Measurements from ENCODE around the gene SNRPA. TPM values are rescaled to one million over a fixed set of nuclear protein-coding genes. Genes with fewer than 3 reads are reported as not detected.

The SNRPA gene
- total RNA-seq, 1 donor from 2014 or later, result 126 TPM

DNA sequence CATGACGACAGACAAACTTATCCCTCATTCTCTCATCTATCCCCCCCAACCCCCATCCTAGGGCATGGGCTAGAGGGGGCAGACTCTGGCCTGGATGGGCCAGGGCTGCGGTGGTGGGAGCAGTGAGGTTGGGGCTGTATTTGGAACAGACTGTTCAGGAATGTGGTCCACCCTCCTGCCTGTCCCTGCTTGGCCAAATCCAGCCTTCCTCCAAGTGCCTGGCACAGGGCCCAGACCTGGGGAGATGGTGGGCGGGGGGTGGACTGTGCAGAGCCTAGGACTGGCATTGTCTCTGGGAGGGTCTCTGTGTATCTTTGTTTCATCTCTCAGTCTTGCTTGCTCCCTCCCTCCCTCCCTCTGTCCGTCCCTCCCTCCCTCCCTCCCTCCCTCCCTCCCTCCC is 62.2 kb downstream of the SNRPA start:
- H3K4me3 Mint-ChIP-seq (ENCODE audit: low read depth), result no peak overlapping the region
- no peak overlapping the region for H3K27ac Mint-ChIP-seq
- H3K27me3 Mint-ChIP-seq, result peaks cover 43% of the 10 kb centered on the region
- no peaks in the 10 kb centered on the region for H3K9me3 Mint-ChIP-seq (ENCODE audit: low read depth)
- TF ChIP-seq, protein P1, sequence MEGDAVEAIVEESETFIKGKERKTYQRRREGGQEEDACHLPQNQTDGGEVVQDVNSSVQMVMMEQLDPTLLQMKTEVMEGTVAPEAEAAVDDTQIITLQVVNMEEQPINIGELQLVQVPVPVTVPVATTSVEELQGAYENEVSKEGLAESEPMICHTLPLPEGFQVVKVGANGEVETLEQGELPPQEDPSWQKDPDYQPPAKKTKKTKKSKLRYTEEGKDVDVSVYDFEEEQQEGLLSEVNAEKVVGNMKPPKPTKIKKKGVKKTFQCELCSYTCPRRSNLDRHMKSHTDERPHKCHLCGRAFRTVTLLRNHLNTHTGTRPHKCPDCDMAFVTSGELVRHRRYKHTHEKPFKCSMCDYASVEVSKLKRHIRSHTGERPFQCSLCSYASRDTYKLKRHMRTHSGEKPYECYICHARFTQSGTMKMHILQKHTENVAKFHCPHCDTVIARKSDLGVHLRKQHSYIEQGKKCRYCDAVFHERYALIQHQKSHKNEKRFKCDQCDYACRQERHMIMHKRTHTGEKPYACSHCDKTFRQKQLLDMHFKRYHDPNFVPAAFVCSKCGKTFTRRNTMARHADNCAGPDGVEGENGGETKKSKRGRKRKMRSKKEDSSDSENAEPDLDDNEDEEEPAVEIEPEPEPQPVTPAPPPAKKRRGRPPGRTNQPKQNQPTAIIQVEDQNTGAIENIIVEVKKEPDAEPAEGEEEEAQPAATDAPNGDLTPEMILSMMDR (IDR thresholded peaks at IDR 0.05; ENCODE audit: unreplicated experiment), result no peak
- no peak for DNase-seq (ENCODE audit: low spot score, unreplicated experiment)
- peaks cover 19% of the 10 kb centered on the region for H3K4me1 Mint-ChIP-seq (ENCODE audit: low read depth)
- H3K36me3 Mint-ChIP-seq (ENCODE audit: insufficient read depth), result no peaks in the 10 kb centered on the region

Other genes starting within 250 kb of the SNRPA start
- 102 and 114 TPM in 2 replicates for gene SHKBP1, start 174.3 kb upstream of the SNRPA start, total RNA-seq
- gene LTBP4, start 149.8 kb upstream of the SNRPA start, total RNA-seq, result 25.4 TPM in 2 replicates
- gene NUMBL, start 60.6 kb upstream of the SNRPA start, total RNA-seq, result 14.6 and 20.9 TPM in 2 replicates
- 55.8 and 58.6 TPM in 2 replicates for gene COQ8B, start 34.3 kb upstream of the SNRPA start, total RNA-seq
- 20.1 and 20.7 TPM in 2 replicates for gene ITPKC, start 34.1 kb upstream of the SNRPA start, total RNA-seq
- gene ACTMAP, start 726 bp upstream of the SNRPA start, total RNA-seq, result 21.1 and 22.5 TPM in 2 replicates
- gene MIA, start 24.3 kb downstream of the SNRPA start, total RNA-seq, result 4.6 and 8.5 TPM in 2 replicates
- 20.7 and 21.5 TPM in 2 replicates for gene RAB4B, start 27.0 kb downstream of the SNRPA start, total RNA-seq
- gene EGLN2, start 48.0 kb downstream of the SNRPA start, total RNA-seq, result 107 and 110 TPM in 2 replicates
- not detected in 2 replicates for gene CYP2A6, start 99.2 kb downstream of the SNRPA start, total RNA-seq
- gene CYP2A7, start 131.0 kb downstream of the SNRPA start, total RNA-seq, result not detected in 2 replicates
- gene CYP2B6, start 240.1 kb downstream of the SNRPA start, total RNA-seq, result 2.0 and 3.0 TPM in 2 replicates

All from progenitor cell of endocrine pancreas (in vitro differentiated cells).